Testis (tissue), 3 donors: ENCODE data around the gene PPA1. TPM values are rescaled to one million over a fixed set of nuclear protein-coding genes. Genes with fewer than 3 reads are reported as not detected.

Experiments used
- DNase-seq: peaks from one replicate; pipeline ENCODE4 v3.0.0-alpha.2; 2019
- H3K27ac ChIP-seq, 2 donors: fragments of 200-600 bp; sonication (generic); one replicate each; pipeline ENCODE4 v1.5.1; 2019
- H3K27me3 ChIP-seq: fragments of 200-600 bp; sonication (generic); one replicate; pipeline ENCODE4 v1.5.1; 2019
- H3K36me3 ChIP-seq: fragments of 200-600 bp; sonication (generic); one replicate; pipeline ENCODE4 v1.5.1; 2017; ENCODE audit warnings: low read depth; ENCODE audit errors: missing control alignments
- H3K4me1 ChIP-seq: fragments of 200-600 bp; sonication (generic); one replicate; pipeline ENCODE4 v1.5.1; 2019
- H3K4me3 ChIP-seq, 2 donors: fragments of 200-600 bp; sonication (generic); one replicate each; pipeline ENCODE4 v1.5.1; 2017 to 2019
- H3K9me3 ChIP-seq: fragments of 200-600 bp; sonication (generic); one replicate; pipeline ENCODE4 v1.5.1; 2017
- POLR2A ChIP-seq: fragments of 450-650 bp; IDR thresholded peaks from one replicate; pipeline ENCODE4 v1.6.1; 2017; ENCODE audit warnings: antibody characterized with exemption, mild to moderate bottlenecking, moderate library complexity
- WGBS, 2 donors: methylation state at CpG; one replicate each; pipeline ENCODE4 v1.1.5; 2018; 5-methylcytosine and 5-hydroxymethylcytosine counted together
- intact Hi-C: fragments of 100-400 bp; cut with DNase I; formaldehyde crosslinking; loops from one replicate; pipeline ENCODE4 v1.15.1; 2023; ENCODE audit warnings: low total_unique reads
- polyA plus RNA-seq: library from polyadenylated mRNA; stranded (reverse); fragments of 350-450 nt; fragmentation: Illumina TruSeq; extraction: RNeasy Lipid Tissue Mini Kit (QIAGEN cat#74804); gene quantifications from one replicate; pipeline ENCODE4 v1.2.3, GENCODE V29; 2014; ENCODE audit warnings: low read depth, low replicate concordance; ENCODE audit not compliant: insufficient read depth
- total RNA-seq, 2 donors: library from RNA; depleted of rRNA; stranded (reverse); fragments of >200 nt; gene quantifications; one replicate each; pipeline ENCODE4 v1.2.3, GENCODE V29; 2016
- TF ChIP-seq, protein P1 (sequence below), 3 experiments: fragments of 450-650 bp in 2 of 3; fragments of 200-600 bp in 1 of 3; sonication (generic) in 1 of 3; IDR thresholded peaks; one replicate each; pipeline ENCODE4 v1.5.1; 2016 to 2019; ENCODE audit warnings: antibody characterized with exemption in 3 of 3, mild to moderate bottlenecking in 2 of 3, moderate library complexity in 1 of 3

Gene PPA1
- total and polyA plus RNA-seq, 3 donors from 2014 or later = 110 to 143 (median 136) TPM

DNA sequence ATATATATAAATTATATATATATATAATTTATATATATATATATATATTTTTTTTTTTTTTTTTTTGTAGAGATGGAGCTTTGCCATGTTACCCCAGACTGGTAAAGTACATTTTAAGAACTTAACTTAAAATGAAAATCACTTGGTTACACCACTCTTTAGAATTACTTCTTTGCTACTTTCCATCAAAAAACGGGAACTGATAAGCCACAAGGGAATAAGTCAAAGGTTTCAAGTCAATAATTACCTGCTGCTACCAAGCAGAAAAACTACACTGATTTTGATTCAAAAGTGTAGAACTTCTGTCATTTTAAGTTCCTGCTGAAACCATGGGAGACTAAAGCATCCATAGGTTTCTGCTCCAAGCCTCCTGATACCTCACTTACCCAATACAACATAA, 12.2 kb downstream of the PPA1 start:
- intact Hi-C loops = loop anchor here (5.0 kb wide), 1 partner anchor 141 kb away; no protein-coding TSS in a partner anchor
- no peaks in the 10 kb centered on the region for H3K27me3 ChIP-seq

DNA sequence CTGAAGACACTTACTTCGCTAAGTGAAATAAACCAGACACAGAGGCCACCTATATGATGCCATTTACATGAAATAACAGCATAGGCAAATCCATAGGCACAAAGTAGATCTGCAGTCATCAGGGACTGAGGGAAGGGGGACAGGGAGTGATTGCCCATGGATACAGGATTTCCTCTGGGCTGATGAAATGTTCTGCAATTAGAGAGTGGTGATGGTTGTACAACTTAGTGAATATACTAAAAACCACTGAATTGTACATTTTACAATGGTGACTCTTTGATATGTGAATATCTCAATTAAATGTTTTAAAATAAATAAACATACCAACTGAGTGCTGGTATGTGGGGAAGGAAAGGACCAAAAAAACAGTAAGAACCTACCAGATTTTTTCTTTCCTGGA, 20.4 kb downstream of the PPA1 start:
- H3K4me1 ChIP-seq = no peaks in the 10 kb centered on the region
- intact Hi-C loops = no loop called here
- WGBS, 2 donors = 92 to 95% methylated on average over 1 of the region's 1 CpG
- no peak overlapping the region for H3K4me3 ChIP-seq
- no peaks in the 10 kb centered on the region for H3K27me3 ChIP-seq
- TF ChIP-seq POLR2A = no peak
- TF ChIP-seq, protein P1, sequence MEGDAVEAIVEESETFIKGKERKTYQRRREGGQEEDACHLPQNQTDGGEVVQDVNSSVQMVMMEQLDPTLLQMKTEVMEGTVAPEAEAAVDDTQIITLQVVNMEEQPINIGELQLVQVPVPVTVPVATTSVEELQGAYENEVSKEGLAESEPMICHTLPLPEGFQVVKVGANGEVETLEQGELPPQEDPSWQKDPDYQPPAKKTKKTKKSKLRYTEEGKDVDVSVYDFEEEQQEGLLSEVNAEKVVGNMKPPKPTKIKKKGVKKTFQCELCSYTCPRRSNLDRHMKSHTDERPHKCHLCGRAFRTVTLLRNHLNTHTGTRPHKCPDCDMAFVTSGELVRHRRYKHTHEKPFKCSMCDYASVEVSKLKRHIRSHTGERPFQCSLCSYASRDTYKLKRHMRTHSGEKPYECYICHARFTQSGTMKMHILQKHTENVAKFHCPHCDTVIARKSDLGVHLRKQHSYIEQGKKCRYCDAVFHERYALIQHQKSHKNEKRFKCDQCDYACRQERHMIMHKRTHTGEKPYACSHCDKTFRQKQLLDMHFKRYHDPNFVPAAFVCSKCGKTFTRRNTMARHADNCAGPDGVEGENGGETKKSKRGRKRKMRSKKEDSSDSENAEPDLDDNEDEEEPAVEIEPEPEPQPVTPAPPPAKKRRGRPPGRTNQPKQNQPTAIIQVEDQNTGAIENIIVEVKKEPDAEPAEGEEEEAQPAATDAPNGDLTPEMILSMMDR (IDR thresholded peaks at IDR 0.05) = no peak
- H3K27ac ChIP-seq = no peak overlapping the region
- no peak for DNase-seq
- H3K36me3 ChIP-seq = no peaks in the 10 kb centered on the region
- H3K9me3 ChIP-seq = no peaks in the 10 kb centered on the region

More for the DNA sequence above, 12.2 kb downstream of the PPA1 start:
- DNase-seq = no peak
- H3K4me3 ChIP-seq = no peak overlapping the region
- no peaks in the 10 kb centered on the region for H3K4me1 ChIP-seq
- TF ChIP-seq POLR2A = no peak
- TF ChIP-seq, protein P1 (IDR thresholded peaks at IDR 0.05) = no peak
- H3K27ac ChIP-seq = no peak overlapping the region
- no peaks in the 10 kb centered on the region for H3K36me3 ChIP-seq
- no peaks in the 10 kb centered on the region for H3K9me3 ChIP-seq
- WGBS, 2 donors = 24 to 35% methylated on average over 1 of the region's 1 CpG

DNA sequence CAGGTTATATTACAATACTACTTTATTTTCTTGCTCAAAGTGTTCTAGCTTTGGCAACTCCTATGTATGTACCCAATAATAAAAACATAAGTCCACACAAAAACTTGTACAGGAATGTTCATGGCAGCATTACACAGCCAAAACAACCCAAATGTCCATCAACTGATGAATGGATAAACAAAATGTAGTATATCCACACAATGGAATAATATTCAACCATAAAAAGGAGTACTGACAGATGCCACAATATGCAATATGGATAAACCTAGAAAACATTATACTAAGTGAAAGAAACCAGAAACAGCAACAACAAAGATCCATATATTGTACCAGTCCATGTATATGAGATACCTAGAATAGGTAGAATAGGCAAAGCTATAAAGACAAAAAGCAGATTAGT, 21.0 kb downstream of the PPA1 start:
- intact Hi-C loops = no loop called here
- TF ChIP-seq, protein P1 (IDR thresholded peaks at IDR 0.05) = no peak
- no peak for TF ChIP-seq POLR2A
- H3K4me1 ChIP-seq = no peaks in the 10 kb centered on the region
- H3K27me3 ChIP-seq = no peaks in the 10 kb centered on the region
- no peaks in the 10 kb centered on the region for H3K36me3 ChIP-seq
- H3K9me3 ChIP-seq = no peaks in the 10 kb centered on the region
- no peak for DNase-seq
- no peak overlapping the region for H3K27ac ChIP-seq
- no peak overlapping the region for H3K4me3 ChIP-seq

DNA sequence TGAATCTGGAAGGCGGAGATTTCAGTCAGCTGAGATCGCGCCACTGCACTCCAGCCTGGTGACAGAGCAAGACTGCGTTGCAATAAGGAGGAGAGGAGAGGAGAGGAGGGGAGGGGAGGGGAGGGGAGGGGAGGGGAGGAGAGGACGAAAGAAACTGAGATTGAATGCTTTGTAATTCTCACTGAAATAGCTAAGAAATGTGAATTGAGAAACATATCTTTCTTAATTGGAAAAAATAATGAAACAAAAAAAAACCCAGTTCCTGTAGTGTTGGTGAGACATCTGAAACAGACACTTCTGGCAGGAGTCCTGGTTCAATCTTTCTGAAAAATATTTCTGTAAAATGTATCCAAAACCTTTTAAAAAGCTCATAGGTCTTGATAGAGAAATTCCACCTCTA, 26.5 kb downstream of the PPA1 start:
- Histone ChIP-seq H3K27me3 (no peaks in the 10 kb centered on the region), H3K4me1 (no peaks in the 10 kb centered on the region), H3K4me3 (no peak overlapping the region), H3K9me3 (no peaks in the 10 kb centered on the region), H3K27ac (no peak overlapping the region), H3K36me3 (no peaks in the 10 kb centered on the region)
- WGBS, 2 donors = 82 to 94% methylated on average over 4 to 5 of the region's 5 CpGs
- intact Hi-C loops = no loop called here
- TF ChIP-seq POLR2A = no peak
- TF ChIP-seq, protein P1 (IDR thresholded peaks at IDR 0.05) = no peak
- no peak for DNase-seq

DNA sequence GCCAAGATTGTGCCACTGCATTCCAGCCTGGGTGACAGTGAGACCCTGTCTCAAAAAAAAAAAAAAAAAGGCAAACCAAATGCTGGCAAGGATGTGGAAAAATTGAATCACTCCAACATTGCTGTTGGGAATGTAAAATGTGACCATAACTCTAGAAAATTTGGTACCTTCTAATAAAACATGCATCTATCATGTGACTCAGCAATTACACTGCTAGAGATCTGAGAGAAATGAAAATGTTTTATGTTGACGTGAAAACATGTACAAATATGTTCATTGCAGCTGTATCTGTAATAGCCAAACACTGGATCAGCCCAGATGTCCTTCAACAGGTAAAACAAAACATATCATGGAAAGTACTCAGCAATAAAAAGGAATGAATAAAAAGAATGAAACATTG, 32.1 kb downstream of the PPA1 start:
- H3K36me3 ChIP-seq = no peaks in the 10 kb centered on the region
- WGBS, 2 donors = 91 to 100% methylated on average over 1 of the region's 1 CpG
- H3K9me3 ChIP-seq = no peaks in the 10 kb centered on the region
- intact Hi-C loops = no loop called here
- TF ChIP-seq, protein P1 (IDR thresholded peaks at IDR 0.05) = no peak
- TF ChIP-seq POLR2A = no peak
- H3K27ac ChIP-seq = no peak overlapping the region
- no peaks in the 10 kb centered on the region for H3K27me3 ChIP-seq
- no peak overlapping the region for H3K4me3 ChIP-seq
- DNase-seq = no peak
- no peaks in the 10 kb centered on the region for H3K4me1 ChIP-seq
